ENCODE results near the gene MCM10.

MCM10 gene

DNA sequence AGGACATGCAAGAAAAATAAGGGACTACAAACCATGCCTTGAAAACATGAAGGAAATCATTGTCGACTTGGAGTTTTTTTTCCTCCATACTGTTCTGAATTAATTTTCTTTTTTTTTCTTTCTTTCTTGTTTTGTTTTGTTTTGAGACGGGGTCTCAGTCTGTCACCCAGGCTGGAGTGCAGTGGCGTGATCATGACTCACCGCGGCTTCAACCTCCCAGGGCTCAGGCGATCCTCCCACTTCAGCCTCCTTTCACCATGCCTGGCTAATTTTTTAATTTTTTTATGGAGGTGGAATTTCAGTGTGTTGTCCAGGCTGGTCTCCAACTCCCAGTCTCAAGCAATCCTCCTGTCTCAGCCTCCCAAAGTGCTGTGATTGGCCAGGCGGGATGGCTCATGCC, 61.2 kb downstream of the MCM10 start:
- no peak overlapping the region for H3K4me3 ChIP-seq (ENCODE audit: control insufficient read depth, low read depth, low read length)
- no peak for DNase-seq (ENCODE audit: low read depth)
- TF ChIP-seq, protein P1, sequence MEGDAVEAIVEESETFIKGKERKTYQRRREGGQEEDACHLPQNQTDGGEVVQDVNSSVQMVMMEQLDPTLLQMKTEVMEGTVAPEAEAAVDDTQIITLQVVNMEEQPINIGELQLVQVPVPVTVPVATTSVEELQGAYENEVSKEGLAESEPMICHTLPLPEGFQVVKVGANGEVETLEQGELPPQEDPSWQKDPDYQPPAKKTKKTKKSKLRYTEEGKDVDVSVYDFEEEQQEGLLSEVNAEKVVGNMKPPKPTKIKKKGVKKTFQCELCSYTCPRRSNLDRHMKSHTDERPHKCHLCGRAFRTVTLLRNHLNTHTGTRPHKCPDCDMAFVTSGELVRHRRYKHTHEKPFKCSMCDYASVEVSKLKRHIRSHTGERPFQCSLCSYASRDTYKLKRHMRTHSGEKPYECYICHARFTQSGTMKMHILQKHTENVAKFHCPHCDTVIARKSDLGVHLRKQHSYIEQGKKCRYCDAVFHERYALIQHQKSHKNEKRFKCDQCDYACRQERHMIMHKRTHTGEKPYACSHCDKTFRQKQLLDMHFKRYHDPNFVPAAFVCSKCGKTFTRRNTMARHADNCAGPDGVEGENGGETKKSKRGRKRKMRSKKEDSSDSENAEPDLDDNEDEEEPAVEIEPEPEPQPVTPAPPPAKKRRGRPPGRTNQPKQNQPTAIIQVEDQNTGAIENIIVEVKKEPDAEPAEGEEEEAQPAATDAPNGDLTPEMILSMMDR (conservative IDR thresholded peaks at IDR 0.05; ENCODE audit: control insufficient read depth, insufficient read depth, low read depth, low read length) = no peak

DNA sequence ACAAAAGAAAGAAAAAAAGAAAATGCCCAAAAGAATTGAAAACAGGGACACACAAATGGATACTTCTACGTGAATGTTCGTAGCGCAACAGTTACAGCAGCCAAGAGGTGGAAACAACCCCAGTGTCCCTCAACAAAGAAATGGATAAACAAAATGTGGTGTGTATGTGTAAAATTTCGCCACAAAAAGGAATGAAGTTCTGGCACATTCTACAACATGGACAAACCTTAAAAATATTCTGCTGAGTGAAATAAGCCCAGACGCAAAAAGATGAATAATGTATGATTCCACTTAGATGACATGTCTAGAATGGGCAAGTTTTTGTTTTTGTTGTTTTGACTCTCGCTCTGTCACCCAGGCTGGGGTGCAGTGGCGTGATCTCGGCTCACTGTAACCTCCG, 61.9 kb downstream of the MCM10 start:
- TF ChIP-seq, protein P1 (conservative IDR thresholded peaks at IDR 0.05; ENCODE audit: control insufficient read depth, insufficient read depth, low read depth, low read length) = no peak
- H3K4me3 ChIP-seq (ENCODE audit: control insufficient read depth, low read depth, low read length) = no peak overlapping the region
- DNase-seq (ENCODE audit: low read depth) = no peak

DNA sequence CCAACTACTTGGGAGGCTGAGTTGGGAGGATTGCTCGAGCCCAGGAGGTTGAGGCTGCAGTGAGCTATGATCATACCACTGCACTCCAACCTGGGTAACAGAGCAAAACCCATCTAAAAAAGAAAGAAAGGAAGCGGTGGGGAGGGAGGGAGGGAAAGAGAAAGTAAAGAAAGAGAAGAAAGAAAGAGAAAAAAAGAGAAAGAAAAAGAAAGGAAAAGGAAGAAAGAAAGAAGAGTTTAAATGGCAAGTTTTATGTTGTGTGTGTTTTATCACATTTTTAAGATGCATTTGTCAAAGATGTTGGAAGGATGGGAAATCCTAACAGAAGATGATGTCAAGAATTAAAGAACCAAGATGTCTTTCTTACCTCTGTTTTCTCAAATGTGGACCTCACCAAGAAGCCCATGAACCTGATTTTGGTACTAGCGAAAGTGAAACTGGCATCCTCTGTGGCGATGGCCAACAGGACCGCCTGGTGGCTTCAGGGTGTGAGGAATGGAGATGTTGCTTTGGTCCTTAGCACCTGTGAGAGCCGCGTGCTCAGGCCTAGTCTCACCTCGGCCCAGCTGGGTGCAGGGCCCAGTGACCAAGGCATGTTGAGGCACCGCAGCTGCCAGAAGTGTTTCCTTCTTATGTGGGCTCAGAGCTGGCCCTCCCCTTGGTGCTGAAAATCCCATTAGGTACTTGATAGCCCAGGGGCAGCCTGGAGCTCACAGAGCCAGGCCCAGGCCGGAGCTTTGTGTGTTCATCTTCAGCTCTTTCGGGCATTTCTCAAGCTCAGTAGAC, 63.0 kb downstream of the MCM10 start:
- H3K4me3 ChIP-seq (ENCODE audit: control insufficient read depth, low read depth, low read length) = no peak overlapping the region
- DNase-seq (ENCODE audit: low read depth) = no peak
- TF ChIP-seq, protein P1 (conservative IDR thresholded peaks at IDR 0.05; ENCODE audit: control insufficient read depth, insufficient read depth, low read depth, low read length) = no peak

DNA sequence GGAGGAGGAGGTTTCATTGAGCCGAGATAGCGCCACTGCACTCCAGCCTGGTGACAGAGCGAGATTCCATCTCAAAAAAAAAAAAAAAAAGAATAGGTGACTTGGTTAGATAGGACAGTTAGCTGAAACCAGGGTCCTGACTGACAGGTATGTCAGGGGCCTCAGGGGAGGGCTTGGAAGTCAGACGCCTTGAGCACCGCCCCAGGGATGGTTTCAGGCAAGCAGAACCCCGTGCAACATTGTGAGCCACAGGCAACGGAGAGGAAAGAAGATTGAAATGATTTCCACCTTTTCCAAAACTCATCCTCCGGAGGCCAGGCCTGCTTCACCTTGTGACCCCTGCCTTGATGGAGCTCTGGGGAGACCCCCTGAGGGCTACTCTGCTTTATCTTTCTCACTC, 64.2 kb downstream of the MCM10 start:
- no peak for DNase-seq (ENCODE audit: low read depth)
- TF ChIP-seq, protein P1 (conservative IDR thresholded peaks at IDR 0.05; ENCODE audit: control insufficient read depth, insufficient read depth, low read depth, low read length) = no peak
- H3K4me3 ChIP-seq (ENCODE audit: control insufficient read depth, low read depth, low read length) = no peak overlapping the region

DNA sequence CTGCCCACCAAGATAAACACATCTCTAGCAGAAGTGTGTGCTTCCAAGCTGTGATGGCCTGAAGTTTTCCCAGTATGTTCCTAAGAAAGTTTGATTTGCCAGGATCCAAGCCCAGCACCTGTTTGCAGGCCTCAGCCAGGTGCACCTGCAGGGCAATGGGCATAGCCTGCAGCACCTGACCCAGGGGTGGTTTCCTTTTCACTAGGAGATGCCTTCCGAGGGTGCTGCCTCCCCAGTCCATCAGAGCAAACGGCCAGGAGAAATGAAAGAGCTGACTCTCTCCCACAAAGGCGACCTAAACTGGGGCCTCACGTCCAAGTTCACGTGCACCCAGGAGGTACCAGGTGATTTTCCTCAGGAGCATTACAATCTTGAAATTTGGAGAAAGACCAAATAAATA, 65.7 kb downstream of the MCM10 start:
- TF ChIP-seq, protein P1 (conservative IDR thresholded peaks at IDR 0.05; ENCODE audit: control insufficient read depth, insufficient read depth, low read depth, low read length) = no peak
- no peak overlapping the region for H3K4me3 ChIP-seq (ENCODE audit: control insufficient read depth, low read depth, low read length)
- DNase-seq (ENCODE audit: low read depth) = no peak

DNA sequence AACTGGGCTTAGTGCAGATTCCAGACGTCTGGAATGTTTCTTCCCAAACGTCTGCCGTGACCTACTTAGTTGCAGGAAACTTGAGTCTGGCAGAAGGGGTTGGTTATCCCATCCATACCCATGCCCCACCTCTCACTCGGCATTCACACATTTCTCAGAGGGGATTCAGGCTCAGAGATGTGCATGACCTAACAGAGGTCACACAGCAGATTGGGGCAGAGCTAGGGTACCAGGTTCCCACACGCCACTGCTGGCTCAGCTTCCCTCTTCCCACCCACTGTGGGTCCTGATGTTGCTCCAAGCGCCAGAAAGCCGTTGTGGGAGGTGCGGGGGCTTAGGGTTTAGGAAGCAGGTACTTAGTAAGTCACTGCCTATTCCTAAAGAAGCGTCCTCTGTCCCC, 69.8 kb downstream of the MCM10 start:
- no peak overlapping the region for H3K4me3 ChIP-seq (ENCODE audit: control insufficient read depth, low read depth, low read length)
- DNase-seq (ENCODE audit: low read depth) = no peak
- TF ChIP-seq, protein P1 (conservative IDR thresholded peaks at IDR 0.05; ENCODE audit: control insufficient read depth, insufficient read depth, low read depth, low read length) = no peak
